SK-N-SH (cell line): ENCODE results near the gene STARD3. TPM values are rescaled to one million over a fixed set of nuclear protein-coding genes. Genes with fewer than 3 reads are reported as not detected.

Source experiments
- CTCF ChIA-PET: fragments of 300-600, 350-600 bp; formaldehyde crosslinking; extraction: SDS; loops from one replicate; lab custom pipeline; 2021; lab: Yijun Ruan, JAX
- POLR2A ChIA-PET: fragments of 350-600 bp; sonication (Branson Sonifier 250); formaldehyde crosslinking; extraction: SDS; loops from one replicate; lab custom pipeline; 2020; ENCODE audit warnings: antibody characterized with exemption, inconsistent platforms; lab: Yijun Ruan, JAX
- DNase-seq: peaks from one replicate; pipeline ENCODE4 v3.0.0; 2012
- H2AFZ ChIP-seq: fragments of 200-600 bp; sonication (generic); 2 replicates; pipeline ENCODE4 v1.8.1; 2016; ENCODE audit warnings: antibody characterized with exemption, mild to moderate bottlenecking, low read depth
- H3F3A ChIP-seq: fragments of 200-600 bp; sonication (generic); replicated peaks from 2 replicates; pipeline ENCODE3; 2016; ENCODE audit warnings: antibody characterized with exemption, mild to moderate bottlenecking; ENCODE audit not compliant: insufficient read depth
- H3K27ac ChIP-seq, 2 experiments: fragments of 200-500 bp in 1 of 2; fragments of 200-600 bp in 1 of 2; sonication (Bioruptor generic) in 1 of 2; sonication (generic), shearing (Covaris generic) in 1 of 2; 2 replicates each; pipeline versions ENCODE4 v1.5.1 to v1.6.1; 2014 to 2016; ENCODE audit warnings: low read depth in 2 of 2, inconsistent platforms in 1 of 2, low read length in 1 of 2, mild to moderate bottlenecking in 1 of 2, mixed read lengths in 1 of 2
- H3K27me3 ChIP-seq: fragments of 200-600 bp; sonication (generic), shearing (Covaris generic); 2 replicates; pipeline ENCODE4 v1.6.1; 2016; ENCODE audit warnings: mixed run types; ENCODE audit not compliant: insufficient read depth
- H3K36me3 ChIP-seq, 2 experiments: fragments of 200-500 bp in 1 of 2; fragments of 200-600 bp in 1 of 2; sonication (Bioruptor generic) in 1 of 2; sonication (generic) in 1 of 2; replicated peaks in 1 of 2; 2 replicates each; pipeline versions ENCODE3 to v1.5.1; 2014 to 2016; ENCODE audit warnings: low read length in 1 of 2, mild to moderate bottlenecking in 1 of 2; ENCODE audit not compliant: insufficient read depth in 2 of 2, control insufficient read depth in 1 of 2
- H3K4me1 ChIP-seq, 2 experiments: fragments of 200-500 bp in 1 of 2; fragments of 200-600 bp in 1 of 2; sonication (Bioruptor generic) in 1 of 2; sonication (generic), shearing (Covaris generic) in 1 of 2; 2 replicates each; pipeline versions ENCODE4 v1.5.1 to v1.6.1; 2014 to 2016; ENCODE audit warnings: low read depth in 1 of 2, low read length in 1 of 2, mixed run types in 1 of 2; ENCODE audit not compliant: insufficient read depth in 2 of 2, control insufficient read depth in 1 of 2
- H3K4me2 ChIP-seq: fragments of 200-600 bp; sonication (generic), shearing (Covaris generic); 2 replicates; pipeline ENCODE4 v1.6.1; 2017; ENCODE audit warnings: mixed run types
- H3K4me3 ChIP-seq, 2 experiments: fragments of 200-500 bp in 1 of 2; fragments of 200-600 bp in 1 of 2; sonication (Bioruptor generic) in 1 of 2; sonication (generic), shearing (Covaris generic) in 1 of 2; 2 replicates each; pipeline versions ENCODE4 v1.5.1 to v1.8.1; 2014 to 2016; ENCODE audit warnings: low read depth in 2 of 2, inconsistent platforms in 1 of 2, low read length in 1 of 2, mild to moderate bottlenecking in 1 of 2, mixed read lengths in 1 of 2, moderate library complexity in 1 of 2
- H3K79me2 ChIP-seq: fragments of 200-600 bp; sonication (generic); 2 replicates; pipeline ENCODE4 v1.8.1; 2017; ENCODE audit warnings: mild to moderate bottlenecking; ENCODE audit not compliant: insufficient read depth
- H3K9ac ChIP-seq: fragments of 200-600 bp; sonication (generic); 2 replicates; pipeline ENCODE4 v1.6.1; 2017; ENCODE audit warnings: mixed run types
- H3K9me2 ChIP-seq: fragments of 200-600 bp; sonication (generic); 2 replicates; pipeline ENCODE4 v1.6.1; 2017; ENCODE audit warnings: mixed run types
- H3K9me3 ChIP-seq: fragments of 200-600 bp; sonication (generic); 2 replicates; pipeline ENCODE4 v1.6.1; 2017; ENCODE audit warnings: mixed run types, mild to moderate bottlenecking, moderate library complexity
- H4K20me1 ChIP-seq: fragments of 200-600 bp; sonication (generic); 2 replicates; pipeline ENCODE4 v1.6.1; 2017; ENCODE audit warnings: mild to moderate bottlenecking, mixed run types; ENCODE audit not compliant: insufficient read depth
- ELF1 ChIP-seq: IDR thresholded peaks from 2 replicates; pipeline ENCODE4 v1.4.0; 2012
- EZH2phosphoT487 ChIP-seq: fragments of 200-600 bp; sonication (generic); IDR thresholded peaks from 2 replicates; pipeline ENCODE4 v1.6.1; 2017; ENCODE audit warnings: low read depth, mixed run types, mild to moderate bottlenecking, antibody characterized with exemption, moderate library complexity, borderline replicate concordance
- GABPA ChIP-seq: IDR thresholded peaks from 2 replicates; pipeline ENCODE4 v1.4.0; 2012; ENCODE audit warnings: low read depth, mild to moderate bottlenecking
- GATA2 ChIP-seq: sonication (generic); formaldehyde crosslinking; IDR thresholded peaks from 2 replicates; pipeline ENCODE4 v1.5.0; 2020; ENCODE audit warnings: mild to moderate bottlenecking, missing genetic modification reagents
- MAX ChIP-seq: IDR thresholded peaks from 2 replicates; pipeline ENCODE4 v1.4.0; 2012; ENCODE audit warnings: low read depth
- MEF2A ChIP-seq: IDR thresholded peaks from 2 replicates; pipeline ENCODE4 v1.4.0; 2012; ENCODE audit warnings: low read depth, borderline replicate concordance
- NFIC ChIP-seq: IDR thresholded peaks from 2 replicates; pipeline ENCODE4 v1.4.0; 2012; ENCODE audit warnings: borderline replicate concordance
- NRF1 ChIP-seq: IDR thresholded peaks from 2 replicates; pipeline ENCODE4 v1.6.1; 2012; ENCODE audit warnings: low read depth, mild to moderate bottlenecking, low read length
- POLR2AphosphoS5 ChIP-seq: IDR thresholded peaks from 2 replicates; pipeline ENCODE4 v1.6.1; 2012; ENCODE audit warnings: low read depth, low read length
- RAD21 ChIP-seq: IDR thresholded peaks from 2 replicates; pipeline ENCODE4 v1.6.1; 2012; ENCODE audit warnings: mild to moderate bottlenecking, low read length
- RFX5 ChIP-seq: IDR thresholded peaks from 2 replicates; pipeline ENCODE4 v1.6.1; 2012; ENCODE audit warnings: mild to moderate bottlenecking, improper control_type of control experiment, low read length
- TCF12 ChIP-seq: IDR thresholded peaks from 2 replicates; pipeline ENCODE4 v1.4.0; 2012
- TEAD4 ChIP-seq: IDR thresholded peaks from 2 replicates; pipeline ENCODE4 v1.4.0; 2012; ENCODE audit warnings: mild to moderate bottlenecking, borderline replicate concordance; ENCODE audit not compliant: insufficient read depth
- USF2 ChIP-seq: fragments of 150-350 bp; IDR thresholded peaks from 2 replicates; pipeline ENCODE4 v1.6.1; 2017; ENCODE audit warnings: antibody characterized with exemption, low read length, low read depth, borderline replicate concordance
- ZBTB33 ChIP-seq: IDR thresholded peaks from 2 replicates; pipeline ENCODE4 v1.4.0; 2012; ENCODE audit warnings: low read depth, borderline replicate concordance
- WGBS: methylation state at CpG from one replicate; pipeline ENCODE4 v1.1.6; 2017; ENCODE audit warnings: low lambda C conversion rate; 5-methylcytosine and 5-hydroxymethylcytosine counted together
- polyA plus RNA-seq, 3 experiments: library from polyadenylated mRNA; depleted of rRNA; stranded (reverse); fragments of >200 nt; gene quantifications; 2 replicates each; pipeline ENCODE4 v1.2.3, GENCODE V29; 2012

Gene STARD3
- polyA plus RNA-seq, 1 of the 3 experiments (the other 2 are of a cell fraction) = 76.8 TPM

GRCh38 chr17:39605492-39606433 is 31.2 kb upstream of the STARD3 start:
- H3K9me3 ChIP-seq = no peaks in the 10 kb centered on the region
- WGBS = 11% methylated on average over 35 of the region's 102 CpGs
- H4K20me1 ChIP-seq = 0 out of 2 replicates have a peak, but pooled peaks cover 5% of the 10 kb centered on the region
- no peak overlapping the region for H3K9ac ChIP-seq
- H3K9me2 ChIP-seq = no peaks in the 10 kb centered on the region
- H3F3A ChIP-seq = no peaks in the 10 kb centered on the region
- no peak overlapping the region for H2AFZ ChIP-seq
- POLR2A ChIA-PET = no interaction called here
- DNase-seq = peak; percentile 66
- CTCF ChIA-PET = interaction anchor here (0.6 to 17.5 kb wide), 7 partner anchors 8 to 179 kb away, joined by 3 to 285 read pairs (median 4); partner anchors contain the start of genes PNMT and PPP1R1B
- H3K79me2 ChIP-seq = no peaks in the 10 kb centered on the region
- peaks cover 94% of the 10 kb centered on the region for H3K27me3 ChIP-seq
- no peak overlapping the region for H3K4me3 ChIP-seq
- no peak overlapping the region for H3K27ac ChIP-seq
- no peak for TF ChIP-seq ZBTB33
- TF ChIP-seq MAX = no peak
- no peak for TF ChIP-seq EZH2phosphoT487
- no peak for TF ChIP-seq RAD21
- H3K4me1 ChIP-seq = no peaks in the 10 kb centered on the region; a peak in 1 of 4 replicates
- H3K4me2 ChIP-seq = 0 out of 2 replicates have a peak overlapping the region, but pooled peaks have one; percentile 7
- no peaks in the 10 kb centered on the region for H3K36me3 ChIP-seq

- H3K9me3 ChIP-seq = no peaks in the 10 kb centered on the region
- DNase-seq = no peak
- H3K79me2 ChIP-seq = no peaks in the 10 kb centered on the region
- no peak overlapping the region for H3K4me3 ChIP-seq
- no peak overlapping the region for H2AFZ ChIP-seq
- TF ChIP-seq MAX (no peak), USF2 (no peak), ELF1 (no peak), GATA2 (CRISPR knock-in tag) (no peak), POLR2AphosphoS5 (no peak), TCF12 (no peak), NFIC (no peak), RFX5 (no peak), GABPA (no peak), MEF2A (no peak), NRF1 (no peak), TEAD4 (no peak)
- WGBS = 6% methylated on average over 27 of the region's 66 CpGs
- H3K9me2 ChIP-seq = no peaks in the 10 kb centered on the region
- peak overlapping the region; percentile 7; the same call in 1 of the 2 replicates for H3K4me2 ChIP-seq
- no peaks in the 10 kb centered on the region for H3K36me3 ChIP-seq
- H3K27ac ChIP-seq = no peak overlapping the region
- POLR2A ChIA-PET = interaction anchor here (0.7 kb wide), 1 partner anchor 9 kb away, joined by 3 read pairs; no protein-coding TSS in a partner anchor
- H3F3A ChIP-seq = no peaks in the 10 kb centered on the region
- no peaks in the 10 kb centered on the region; a peak in 1 of 4 replicates for H3K4me1 ChIP-seq
- CTCF ChIA-PET = interaction anchor here (0.6 to 17.5 kb wide), 6 partner anchors 8 to 180 kb away, joined by 3 to 285 read pairs (median 4); partner anchors contain the start of genes PNMT and PPP1R1B
- 0 out of 2 replicates have a peak, but pooled peaks cover 5% of the 10 kb centered on the region for H4K20me1 ChIP-seq
- peaks cover 94% of the 10 kb centered on the region for H3K27me3 ChIP-seq
- H3K9ac ChIP-seq = no peak overlapping the region
These were observed 30.4 kb upstream of the STARD3 start for GRCh38 chr17:39606434-39607056.
